ENCODE results near the gene ZSCAN21.

Gene ZSCAN21

GRCh38 chr7:100077205-100077604 is 27.6 kb downstream of the ZSCAN21 start:
- no peak for DNase-seq (ENCODE audit: low spot score)

DNA sequence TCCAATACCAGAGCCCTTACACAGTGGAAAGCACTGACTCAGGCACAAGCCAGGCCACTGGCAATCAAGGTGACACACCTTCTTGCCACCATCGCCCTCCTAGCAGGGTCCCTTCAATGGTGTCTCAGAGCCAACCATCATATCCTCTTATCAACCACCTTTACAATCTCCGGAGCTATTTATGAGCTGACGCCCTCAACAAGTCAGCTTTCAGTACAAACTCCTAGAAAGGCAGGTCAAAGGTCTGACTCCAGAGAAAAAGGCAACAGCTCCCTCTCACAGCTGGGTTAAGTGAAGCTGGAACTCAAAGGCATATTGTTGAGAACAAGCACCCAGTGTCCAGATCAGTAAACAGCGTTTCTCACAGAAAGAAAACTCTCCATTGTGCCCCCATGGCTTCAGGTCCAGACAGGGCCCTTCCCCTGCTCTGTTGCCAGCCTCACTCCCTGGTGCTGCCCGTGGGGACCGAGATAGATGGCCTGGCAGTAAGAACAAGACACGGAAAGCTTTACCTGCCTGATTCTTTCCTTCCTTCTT is 29.5 kb downstream of the ZSCAN21 start:
- no peak for DNase-seq (ENCODE audit: low spot score)

DNA sequence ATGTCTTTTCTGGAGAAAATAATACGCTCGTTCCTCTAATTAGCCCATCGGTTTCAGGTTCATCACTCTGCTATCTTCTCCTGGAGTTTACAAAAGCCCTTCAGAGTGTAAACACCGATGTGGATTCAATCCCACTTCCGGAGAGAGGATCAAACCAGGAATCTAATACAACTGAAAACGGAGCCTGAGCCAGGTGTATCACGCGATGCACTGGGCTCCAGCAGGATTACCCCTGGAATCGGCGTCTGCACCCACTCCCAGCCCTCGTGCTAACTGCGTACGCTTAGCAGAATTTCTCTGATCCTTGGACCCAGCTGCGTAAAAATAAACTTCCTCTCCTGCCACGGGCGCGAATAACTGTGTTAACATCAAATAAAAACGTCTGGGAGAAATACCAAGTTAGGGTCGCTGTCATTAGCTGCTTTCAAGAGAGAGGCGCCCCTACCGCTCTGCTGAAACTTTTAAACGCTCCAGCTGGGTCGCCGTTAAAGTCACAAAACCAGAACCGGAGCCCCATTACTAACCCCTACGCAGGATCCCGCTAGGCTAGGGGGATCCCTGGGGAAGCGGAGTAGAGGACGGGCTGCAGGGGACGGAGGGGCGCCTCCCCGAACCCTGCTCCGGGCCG is 31.4 kb downstream of the ZSCAN21 start:
- no peak for DNase-seq (ENCODE audit: low spot score)

DNA sequence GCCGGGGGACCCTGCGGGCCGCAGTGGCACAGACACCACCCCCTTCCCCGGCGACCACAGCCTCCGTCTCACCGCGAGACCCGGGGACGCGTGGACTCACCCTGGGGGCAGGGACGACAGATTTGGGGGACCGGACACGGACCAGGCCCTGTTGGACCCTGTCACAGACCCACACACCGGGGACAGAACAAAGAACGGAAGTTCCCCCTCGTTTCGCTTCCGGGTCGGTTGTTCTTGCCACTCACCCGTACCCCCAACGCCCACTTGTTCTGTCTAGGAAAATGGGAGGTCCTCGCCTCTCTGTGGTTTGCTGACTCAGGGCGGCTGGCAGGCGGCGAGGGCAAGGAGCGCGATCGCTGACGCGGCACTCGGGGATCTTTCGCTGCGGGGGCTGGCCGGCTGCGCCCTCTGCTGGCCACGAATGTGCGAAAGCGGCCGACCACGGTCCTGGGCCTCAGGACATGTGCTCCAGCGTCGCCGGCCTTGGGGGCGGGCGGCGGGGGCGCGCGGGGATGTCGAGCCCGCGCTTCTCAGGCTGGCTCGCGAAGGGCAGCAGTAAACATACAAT is 32.0 kb downstream of the ZSCAN21 start, which contains the start of gene ZNF3:
Gene ZNF3, minus strand, starts transcription at position 189 of the 568 bp plus-strand sequence. CDS start 4,366 bp downstream, outside the sequence.
- DNase-seq (ENCODE audit: low spot score) = peak; percentile 93

GRCh38 chr7:100082978-100083377 is 33.4 kb downstream of the ZSCAN21 start:
- DNase-seq (ENCODE audit: low spot score) = no peak

- DNase-seq (ENCODE audit: low spot score) = no peak
Measured at GRCh38 chr7:100085515-100085914, 35.9 kb downstream of the ZSCAN21 start.

DNA sequence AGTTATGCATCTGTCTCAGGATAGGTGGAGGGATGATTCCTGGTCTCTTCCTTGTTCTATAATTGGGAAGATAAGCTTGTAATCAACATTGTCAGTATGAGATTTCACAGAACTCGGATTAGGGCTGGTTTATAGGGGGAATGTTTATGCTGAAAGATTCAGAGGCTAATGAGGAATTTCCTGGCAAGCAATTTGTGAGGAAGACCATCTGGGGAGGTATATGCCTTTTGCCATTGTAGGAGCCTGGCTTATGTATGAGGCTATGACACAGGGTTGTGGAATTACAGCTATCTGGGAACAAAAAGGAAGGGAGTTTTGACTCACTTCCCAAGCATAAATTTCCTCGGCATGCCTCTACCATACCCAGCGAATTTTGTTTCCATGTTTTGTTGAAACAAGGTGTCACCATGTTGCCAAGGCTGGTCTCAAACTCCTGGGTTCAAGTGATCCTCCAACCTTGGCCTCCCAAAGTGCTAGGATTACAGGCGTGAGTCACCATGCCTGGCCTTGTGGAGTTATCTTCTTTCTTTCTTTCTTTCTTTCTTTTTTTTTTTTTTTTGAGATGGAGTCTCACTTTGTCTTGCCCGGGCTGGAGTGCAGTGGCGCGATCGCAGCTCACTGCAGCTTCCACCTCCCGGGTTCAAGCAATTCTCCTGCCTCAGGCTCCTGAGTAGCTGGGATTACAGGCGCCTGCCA is 37.6 kb downstream of the ZSCAN21 start:
- DNase-seq (ENCODE audit: low spot score) = no peak

GRCh38 chr7:100088095-100088620 is 38.6 kb downstream of the ZSCAN21 start:
- no peak for DNase-seq (ENCODE audit: low spot score)

- peak; percentile 90 for DNase-seq (ENCODE audit: low spot score)
Measured at GRCh38 chr7:100088621-100089457, 39.3 kb downstream of the ZSCAN21 start, which contains the start of gene COPS6. TSS of gene COPS6 (plus strand) at chr7:100088969. CDS start at chr7:100088991, 22 bp downstream.

DNA sequence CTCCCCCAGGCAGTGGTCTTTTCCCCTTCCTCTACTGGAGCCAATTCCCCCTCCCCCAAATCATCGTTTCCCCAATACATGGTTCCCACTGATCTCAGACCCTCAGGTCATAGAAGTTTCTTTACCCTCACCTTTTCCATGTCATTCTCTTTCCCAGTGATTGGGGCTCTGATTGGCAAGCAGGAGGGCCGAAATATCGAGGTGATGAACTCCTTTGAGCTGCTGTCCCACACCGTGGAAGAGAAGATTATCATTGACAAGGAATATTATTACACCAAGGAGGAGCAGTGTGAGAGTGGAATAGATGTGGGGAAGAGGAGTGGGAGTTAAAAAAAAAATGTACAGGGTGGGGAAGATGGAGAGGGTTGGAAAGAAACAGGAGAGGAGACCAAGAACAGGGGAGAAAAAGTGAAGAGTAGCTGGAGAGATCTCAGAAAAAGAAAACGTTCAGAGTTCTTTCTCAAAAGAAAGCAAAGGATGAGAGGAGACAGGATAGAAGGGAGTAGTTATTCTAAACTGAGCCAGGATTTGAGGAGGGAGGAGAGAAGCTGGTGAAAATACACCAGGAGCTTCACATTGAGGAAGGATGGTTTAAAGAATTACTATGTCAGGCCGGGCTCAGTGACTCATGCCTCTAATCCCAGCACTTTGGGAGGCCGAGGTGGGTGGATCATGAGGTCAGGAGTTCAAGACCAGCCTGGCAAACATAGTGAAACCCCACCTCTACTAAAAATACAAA is 40.1 kb downstream of the ZSCAN21 start:
- DNase-seq (ENCODE audit: low spot score) = no peak

DNA sequence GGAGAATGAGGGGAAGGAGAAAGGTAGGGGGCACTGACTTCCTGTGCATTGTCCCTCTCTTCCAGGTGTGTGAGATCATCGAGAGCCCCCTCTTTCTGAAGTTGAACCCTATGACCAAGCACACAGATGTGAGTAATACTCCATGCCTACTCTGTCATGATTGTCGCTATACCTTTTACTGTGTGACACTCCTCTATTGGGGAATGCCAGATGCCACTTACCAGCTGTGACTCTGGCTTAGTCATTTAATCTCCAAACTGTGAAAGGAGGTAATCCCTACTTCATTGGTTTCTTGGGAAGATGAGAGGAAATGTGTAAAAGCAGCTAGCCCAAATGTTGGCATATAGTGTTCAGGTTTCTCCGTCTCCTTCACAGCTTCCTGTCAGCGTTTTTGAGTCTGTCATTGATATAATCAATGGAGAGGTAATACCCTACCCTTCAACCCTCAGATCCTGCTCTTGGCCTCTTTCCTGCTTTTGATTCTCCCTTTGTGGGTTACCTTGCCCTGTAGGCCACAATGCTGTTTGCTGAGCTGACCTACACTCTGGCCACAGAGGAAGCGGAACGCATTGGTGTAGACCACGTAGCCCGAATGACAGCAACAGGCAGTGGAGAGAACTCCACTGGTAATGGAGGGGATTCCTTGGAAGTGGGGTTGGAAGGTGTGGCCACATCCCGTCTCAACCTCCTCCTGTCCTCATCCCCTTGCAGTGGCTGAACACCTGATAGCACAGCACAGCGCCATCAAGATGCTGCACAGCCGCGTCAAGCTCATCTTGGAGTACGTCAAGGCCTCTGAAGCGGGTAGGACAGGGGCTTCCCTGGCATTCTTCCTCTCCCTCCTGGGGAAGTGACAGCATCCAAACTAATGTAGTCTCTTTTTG is 41.2 kb downstream of the ZSCAN21 start:
- DNase-seq (ENCODE audit: low spot score) = no peak

DNA sequence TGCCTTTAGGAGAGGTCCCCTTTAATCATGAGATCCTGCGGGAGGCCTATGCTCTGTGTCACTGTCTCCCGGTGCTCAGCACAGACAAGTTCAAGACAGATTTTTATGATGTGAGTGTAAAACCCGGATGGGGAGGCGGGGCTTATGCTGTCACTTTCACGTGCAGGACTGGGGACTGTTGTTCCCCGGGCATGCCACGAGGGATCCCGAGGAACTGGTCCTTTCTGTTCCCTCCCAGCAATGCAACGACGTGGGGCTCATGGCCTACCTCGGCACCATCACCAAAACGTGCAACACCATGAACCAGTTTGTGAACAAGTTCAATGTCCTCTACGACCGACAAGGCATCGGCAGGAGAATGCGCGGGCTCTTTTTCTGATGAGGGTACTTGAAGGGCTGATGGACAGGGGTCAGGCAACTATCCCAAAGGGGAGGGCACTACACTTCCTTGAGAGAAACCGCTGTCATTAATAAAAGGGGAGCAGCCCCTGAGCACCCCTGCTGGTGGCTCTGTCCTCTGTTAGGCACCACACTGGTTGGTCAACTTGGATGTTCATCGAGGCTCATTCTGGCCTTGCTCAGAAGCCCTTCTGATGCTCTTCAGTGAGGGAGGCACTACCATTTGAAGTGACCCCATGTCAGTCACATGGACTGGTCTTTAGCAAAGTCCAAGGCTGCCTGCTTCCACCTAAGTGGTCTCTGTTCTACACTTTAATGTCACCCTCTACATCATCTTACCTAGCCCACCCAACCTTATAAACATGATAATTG is 42.0 kb downstream of the ZSCAN21 start:
- no peak for DNase-seq (ENCODE audit: low spot score)

DNA sequence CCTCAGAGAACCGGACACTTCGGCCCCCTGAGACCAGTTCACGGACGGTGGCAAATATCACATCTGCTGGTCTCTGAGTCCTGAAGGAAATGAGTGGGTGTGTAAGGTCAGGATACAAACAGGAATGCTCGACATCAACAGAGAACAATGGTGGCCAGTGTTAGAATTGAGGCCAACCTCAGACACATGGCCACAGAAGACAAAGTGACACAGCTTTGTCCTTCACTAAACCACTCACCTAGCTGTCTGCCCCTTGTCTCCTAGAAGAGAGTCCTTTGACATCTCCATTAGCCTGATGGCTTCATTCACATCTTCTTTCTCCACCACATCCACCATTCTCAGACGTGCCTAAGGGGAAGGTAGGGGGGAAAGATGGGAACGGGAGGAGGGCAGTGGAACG is 43.5 kb downstream of the ZSCAN21 start:
- no peak for DNase-seq (ENCODE audit: low spot score)

- no peak for DNase-seq (ENCODE audit: low spot score)
Measured at GRCh38 chr7:100093498-100093897, 43.9 kb downstream of the ZSCAN21 start.

GRCh38 chr7:100093925-100094486 is 44.4 kb downstream of the ZSCAN21 start:
- DNase-seq (ENCODE audit: low spot score) = no peak

- no peak for DNase-seq (ENCODE audit: low spot score)
Measured at GRCh38 chr7:100095289-100095688, 45.7 kb downstream of the ZSCAN21 start.

DNA sequence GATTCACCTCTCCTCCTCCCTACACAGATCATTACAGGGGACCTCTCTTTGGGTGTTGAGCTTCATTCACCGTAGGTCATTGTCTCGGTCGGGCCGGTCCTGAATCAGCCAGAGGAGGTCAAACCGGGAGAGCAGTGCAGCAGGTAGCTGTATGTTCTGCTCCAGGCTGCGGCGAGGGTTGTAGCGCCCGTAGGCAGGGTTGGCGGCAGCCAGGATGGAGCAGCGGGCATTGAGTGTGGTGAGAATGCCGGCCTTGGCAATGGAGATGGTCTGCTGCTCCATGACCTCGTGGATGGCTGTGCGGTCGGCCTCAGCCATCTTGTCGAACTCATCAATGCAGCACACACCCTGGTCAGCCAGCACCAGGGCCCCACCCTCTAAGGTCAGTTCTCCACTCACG is 46.1 kb downstream of the ZSCAN21 start:
- DNase-seq (ENCODE audit: low spot score) = no peak

DNA sequence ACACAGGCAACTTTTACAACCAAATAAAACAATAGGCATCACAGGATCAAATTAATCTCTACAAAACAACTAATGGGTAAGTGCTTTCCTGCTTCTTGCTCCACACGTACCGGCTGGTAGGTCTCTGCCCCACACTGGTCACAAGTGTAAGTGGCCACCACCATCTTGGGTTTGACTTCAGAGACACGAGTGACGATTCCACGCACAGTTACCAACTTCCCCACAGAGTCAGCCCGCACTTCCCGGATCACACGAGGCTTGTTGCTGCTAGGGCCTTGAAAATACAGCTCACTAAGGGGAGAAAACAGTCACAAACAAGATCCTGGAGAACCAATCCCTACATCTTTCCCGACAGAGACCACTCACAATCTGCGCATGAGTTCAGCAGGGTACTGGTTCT is 49.3 kb downstream of the ZSCAN21 start:
- no peak for DNase-seq (ENCODE audit: low spot score)

DNA sequence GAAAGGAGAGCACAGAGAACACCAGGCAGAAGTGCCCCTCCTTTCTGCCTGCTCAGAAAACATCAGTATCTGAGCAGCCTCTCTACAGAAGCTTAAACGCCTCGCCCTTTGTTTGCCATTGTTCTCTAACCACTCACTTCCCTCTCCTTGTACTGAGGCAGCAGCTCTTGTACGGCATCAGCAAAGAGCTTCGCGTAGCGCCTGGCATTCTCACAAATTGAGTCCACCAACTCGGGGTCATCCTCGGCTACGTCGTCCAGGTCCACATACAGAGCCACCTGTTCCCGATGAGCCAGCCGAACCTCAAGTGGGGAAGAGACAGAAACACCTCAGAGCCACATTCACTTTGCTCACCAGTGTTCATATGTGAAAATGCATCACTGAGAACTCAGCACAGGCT is 49.9 kb downstream of the ZSCAN21 start:
- no peak for DNase-seq (ENCODE audit: low spot score)

Measured in iPS-NIHi11 (cell line).